ENCODE data around the gene HMHB1. TPM values are rescaled to one million over a fixed set of nuclear protein-coding genes. Genes with fewer than 3 reads are reported as not detected.

The HMHB1 gene
- total and polyA plus RNA-seq, 9 of the 15 experiments (the other 6 are each of a cell fraction or from before 2014, with no cell fraction given): not detected

GRCh38 chr5:143771602-143772001, 40.4 kb upstream of the HMHB1 start (continued):
- TF ChIP-seq BCLAF1 (IDR thresholded peaks at IDR 0.05; ENCODE audit: borderline replicate concordance in 1 of 2, control insufficient read depth in 1 of 2, low read depth in 2 of 2, low read length in 1 of 2): no peak
- no peak for TF ChIP-seq HNRNPK (IDR thresholded peaks at IDR 0.05; ENCODE audit: low read depth, low read length, poor library complexity, severe bottlenecking)
- TF ChIP-seq KDM5B (IDR thresholded peaks at IDR 0.05; ENCODE audit: insufficient replicate concordance, low read depth, low read length): no peak

DNA sequence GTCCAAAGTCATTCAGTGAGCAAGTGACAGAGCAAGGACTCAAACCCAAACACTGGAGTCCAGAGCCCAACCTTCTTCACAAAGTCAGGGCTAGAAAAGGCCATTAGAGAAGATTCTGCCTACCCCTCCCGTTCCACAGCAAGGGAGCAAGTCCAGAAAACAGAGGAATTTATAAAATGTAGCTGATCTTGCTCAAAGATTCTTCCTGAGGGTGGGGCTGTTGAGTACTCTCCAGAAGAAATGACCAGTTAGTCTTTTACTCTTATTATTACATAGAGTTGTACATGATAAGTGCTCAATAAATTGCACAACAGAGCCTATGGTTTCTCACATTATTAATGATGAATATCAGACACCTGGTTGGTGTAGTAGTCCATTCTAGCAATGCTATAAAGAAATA, 39.3 kb upstream of the HMHB1 start:
- Histone ChIP-seq H3K4me2 (ENCODE audit: insufficient read depth, low read length) (no peak overlapping the region), H3K9me1 (ENCODE audit: control insufficient read depth, insufficient read depth, low read length) (no peaks in the 10 kb centered on the region), H3K9me3 (replicated peaks; ENCODE audit: control insufficient read depth, insufficient read depth, low read depth, low read length) (no peaks in the 10 kb centered on the region), H3K79me2 (ENCODE audit: control insufficient read depth, insufficient read depth, low read length) (no peaks in the 10 kb centered on the region), H3K27me3 (ENCODE audit: control insufficient read depth in 2 of 2, insufficient read depth in 2 of 2, low read length in 2 of 2) (no peaks in the 10 kb centered on the region), H4K20me1 (replicated peaks; ENCODE audit: control insufficient read depth, insufficient read depth, low read length) (no peaks in the 10 kb centered on the region), H3K4me3 (no peak overlapping the region), H3K27ac (ENCODE audit: extremely low read depth, low read depth, low read length) (no peak overlapping the region), H3K9ac (ENCODE audit: insufficient read depth in 1 of 2, low read depth in 2 of 2, low read length in 2 of 2) (no peak overlapping the region), H3K36me3 (ENCODE audit: control insufficient read depth, insufficient read depth, low read length) (no peaks in the 10 kb centered on the region), H3K4me1 (replicated peaks in 1 of 2; ENCODE audit: control insufficient read depth in 2 of 2, insufficient read depth in 2 of 2, low read length in 2 of 2) (no peaks in the 10 kb centered on the region), H2AFZ (ENCODE audit: low read depth, low read length) (no peak overlapping the region)
- no TSS peak for BruUV-seq (replicated peaks)
- ATAC-seq (no peak), DNase-seq (ENCODE audit: extremely low read depth in 1 of 4, low spot score in 3 of 4) (no peak), FAIRE-seq (no peak)
- WGBS (ENCODE audit: insufficient coverage, low coverage, missing lambda C conversion rate): 0% methylated on average over 1 of the region's 1 CpG
- CTCF ChIA-PET (ENCODE audit: low intra/inter-chr PET ratio): no interaction called here
- POLR2A ChIA-PET: no interaction called here
- in situ Hi-C loops (cut with MboI) (no loop called here), intact Hi-C loops (cut with micrococcal nuclease) (no loop called here)
- TF ChIP-seq ZSCAN29 (IDR thresholded peaks at IDR 0.05): no peak
- TF ChIP-seq NR2C1 (IDR thresholded peaks at IDR 0.05): no peak
- no peak for TF ChIP-seq NR2C1 (tag; IDR thresholded peaks at IDR 0.05)
- no peak for TF ChIP-seq MYC (IDR thresholded peaks at IDR 0.05; ENCODE audit: low read depth, low read length)
- TF ChIP-seq MYC (CRISPR knock-in tag; IDR thresholded peaks at IDR 0.05; ENCODE audit: borderline replicate concordance, low read depth): no peak
- TF ChIP-seq POLR2B (IDR thresholded peaks at IDR 0.05; ENCODE audit: low read depth, partially characterized antibody): no peak
- no peak for TF ChIP-seq ZNF23 (CRISPR knock-in tag; IDR thresholded peaks at IDR 0.05)
- TF ChIP-seq KLF10 (CRISPR knock-in tag; IDR thresholded peaks at IDR 0.05): no peak
- TF ChIP-seq FUS (optimal IDR thresholded peaks at IDR 0.05; ENCODE audit: low read depth, low read length): no peak
- TF ChIP-seq THRAP3 (IDR thresholded peaks at IDR 0.05; ENCODE audit: borderline replicate concordance): no peak
- no peak for TF ChIP-seq ZNF24 (IDR thresholded peaks at IDR 0.05)
- TF ChIP-seq MTA2 (IDR thresholded peaks at IDR 0.05; ENCODE audit: low read depth): no peak
- TF ChIP-seq, protein P1, sequence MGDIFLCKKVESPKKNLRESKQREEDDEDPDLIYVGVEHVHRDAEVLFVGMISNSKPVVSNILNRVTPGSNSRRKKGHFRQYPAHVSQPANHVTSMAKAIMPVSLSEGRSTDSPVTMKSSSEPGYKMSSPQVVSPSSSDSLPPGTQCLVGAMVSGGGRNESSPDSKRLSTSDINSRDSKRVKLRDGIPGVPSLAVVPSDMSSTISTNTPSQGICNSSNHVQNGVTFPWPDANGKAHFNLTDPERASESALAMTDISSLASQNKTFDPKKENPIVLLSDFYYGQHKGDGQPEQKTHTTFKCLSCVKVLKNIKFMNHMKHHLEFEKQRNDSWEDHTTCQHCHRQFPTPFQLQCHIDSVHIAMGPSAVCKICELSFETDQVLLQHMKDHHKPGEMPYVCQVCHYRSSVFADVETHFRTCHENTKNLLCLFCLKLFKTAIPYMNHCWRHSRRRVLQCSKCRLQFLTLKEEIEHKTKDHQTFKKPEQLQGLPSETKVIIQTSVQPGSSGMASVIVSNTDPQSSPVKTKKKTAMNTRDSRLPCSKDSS (IDR thresholded peaks at IDR 0.05; ENCODE audit: low read depth, partially characterized antibody): no peak
- no peak for TF ChIP-seq CSDE1 (IDR thresholded peaks at IDR 0.05)
- TF ChIP-seq HDAC6 (IDR thresholded peaks at IDR 0.05; ENCODE audit: low read depth, low read length): no peak
- no peak for TF ChIP-seq RBM17 (IDR thresholded peaks at IDR 0.05; ENCODE audit: borderline replicate concordance, low read depth, low read length)

Measured in K562 (cell line).